HFFc6 (cell line): Measurements from ENCODE around the gene TRMT2B. TPM values are rescaled to one million over a fixed set of nuclear protein-coding genes. Genes with fewer than 3 reads are reported as not detected.

Source experiments
- DNase-seq: peaks from one replicate; pipeline ENCODE4 v3.0.0-alpha.2; 2018
- H3K27ac Mint-ChIP-seq: 2 replicates; pipeline ENCODE4 v1.8.0; 2020; ENCODE audit warnings: mild to moderate bottlenecking, mixed read lengths
- H3K27me3 Mint-ChIP-seq: 2 replicates; pipeline ENCODE4 v1.8.0; 2021; ENCODE audit warnings: mild to moderate bottlenecking, moderate library complexity, mixed read lengths; ENCODE audit not compliant: insufficient read depth
- H3K36me3 Mint-ChIP-seq: 2 replicates; pipeline ENCODE4 v1.8.0; 2021; ENCODE audit warnings: low read depth, mixed read lengths
- H3K4me1 Mint-ChIP-seq: 2 replicates; pipeline ENCODE4 v1.8.0; 2020; ENCODE audit warnings: low read depth, mixed read lengths
- H3K4me3 Mint-ChIP-seq: 2 replicates; pipeline ENCODE4 v1.8.0; 2020; ENCODE audit warnings: mild to moderate bottlenecking, moderate library complexity, mixed read lengths
- H3K9me3 Mint-ChIP-seq: 2 replicates; pipeline ENCODE4 v1.8.0; 2020; ENCODE audit warnings: mild to moderate bottlenecking, mixed read lengths
- CTCF ChIP-seq: fragments of 200-600 bp; sonication (generic); IDR thresholded peaks from 2 replicates; pipeline ENCODE4 v1.5.0; 2021; ENCODE audit warnings: antibody characterized with exemption, mild to moderate bottlenecking
- total RNA-seq, 6 experiments: library from RNA; stranded (reverse); fragmentation: NEBNext Ultra II Directional; extraction: Animal tissue kit (Norgen Biotek cat#: 25700); gene quantifications; 2 replicates in 1 of 6; 3 replicates in 5 of 6; pipeline ENCODE4 v1.2.3, GENCODE V29; 2021

Gene TRMT2B
- total RNA-seq, 6 experiments from 2014 or later: 14.5 to 16.2 (median 15.7) TPM

- H3K36me3 Mint-ChIP-seq: no peaks in the 10 kb centered on the region
- peak overlapping the region; percentile 83 for H3K27ac Mint-ChIP-seq
- no peaks in the 10 kb centered on the region for H3K9me3 Mint-ChIP-seq
- TF ChIP-seq CTCF: no peak
- H3K27me3 Mint-ChIP-seq: no peaks in the 10 kb centered on the region; the same call in 1 of the 2 replicates
- DNase-seq: peak; percentile 78
- peaks cover 35% of the 10 kb centered on the region for H3K4me1 Mint-ChIP-seq
- peak overlapping the region; percentile 28; the same call in 1 of the 2 replicates for H3K4me3 Mint-ChIP-seq
Observed at GRCh38 chrX:100980608-100981497, 71.1 kb downstream of the TRMT2B start.

- H3K4me1 Mint-ChIP-seq: peaks cover 41% of the 10 kb centered on the region
- no peak overlapping the region for H3K4me3 Mint-ChIP-seq
- H3K9me3 Mint-ChIP-seq: no peaks in the 10 kb centered on the region
- H3K36me3 Mint-ChIP-seq: no peaks in the 10 kb centered on the region
- no peaks in the 10 kb centered on the region; the same call in 1 of the 2 replicates for H3K27me3 Mint-ChIP-seq
- no peak for TF ChIP-seq CTCF
- H3K27ac Mint-ChIP-seq: peak overlapping the region; percentile 83
- DNase-seq: peak; percentile 17
Observed at GRCh38 chrX:100979881-100980607, 71.9 kb downstream of the TRMT2B start.

- no peak for TF ChIP-seq CTCF
- DNase-seq: no peak
- Mint-ChIP-seq H3K4me1 (peaks cover 51% of the 10 kb centered on the region), H3K4me3 (no peak overlapping the region), H3K27ac (no peak overlapping the region), H3K9me3 (no peaks in the 10 kb centered on the region), H3K27me3 (no peaks in the 10 kb centered on the region; the same call in 1 of the 2 replicates), H3K36me3 (no peaks in the 10 kb centered on the region)
Observed at GRCh38 chrX:100976211-100976610, 75.7 kb downstream of the TRMT2B start.

- no peak for DNase-seq
- Mint-ChIP-seq H3K4me1 (peaks cover 41% of the 10 kb centered on the region), H3K36me3 (no peaks in the 10 kb centered on the region), H3K9me3 (no peaks in the 10 kb centered on the region), H3K27ac (no peak overlapping the region), H3K4me3 (no peak overlapping the region), H3K27me3 (no peaks in the 10 kb centered on the region; the same call in 1 of the 2 replicates)
- no peak for TF ChIP-seq CTCF
Observed at GRCh38 chrX:100975212-100975611, 76.7 kb downstream of the TRMT2B start.

GRCh38 chrX:100973411-100973810 is 78.5 kb downstream of the TRMT2B start:
- H3K27me3 Mint-ChIP-seq: no peaks in the 10 kb centered on the region
- no peak for TF ChIP-seq CTCF
- no peak overlapping the region for H3K4me3 Mint-ChIP-seq
- DNase-seq: peak; percentile 49
- peaks cover 29% of the 10 kb centered on the region for H3K4me1 Mint-ChIP-seq
- no peak overlapping the region for H3K27ac Mint-ChIP-seq
- no peaks in the 10 kb centered on the region for H3K9me3 Mint-ChIP-seq
- no peaks in the 10 kb centered on the region for H3K36me3 Mint-ChIP-seq
